HFFc6 (cell line): ENCODE data around the gene SLC6A20. TPM values are rescaled to one million over a fixed set of nuclear protein-coding genes. Genes with fewer than 3 reads are reported as not detected.

Experiments used
- DNase-seq: peaks from one replicate; pipeline ENCODE4 v3.0.0-alpha.2; 2018
- H3K27ac Mint-ChIP-seq: 2 replicates; pipeline ENCODE4 v1.8.0; 2020; ENCODE audit warnings: mild to moderate bottlenecking, mixed read lengths
- H3K27me3 Mint-ChIP-seq: 2 replicates; pipeline ENCODE4 v1.8.0; 2021; ENCODE audit warnings: mild to moderate bottlenecking, moderate library complexity, mixed read lengths; ENCODE audit not compliant: insufficient read depth
- H3K36me3 Mint-ChIP-seq: 2 replicates; pipeline ENCODE4 v1.8.0; 2021; ENCODE audit warnings: low read depth, mixed read lengths
- H3K4me1 Mint-ChIP-seq: 2 replicates; pipeline ENCODE4 v1.8.0; 2020; ENCODE audit warnings: low read depth, mixed read lengths
- H3K4me3 Mint-ChIP-seq: 2 replicates; pipeline ENCODE4 v1.8.0; 2020; ENCODE audit warnings: mild to moderate bottlenecking, moderate library complexity, mixed read lengths
- H3K9me3 Mint-ChIP-seq: 2 replicates; pipeline ENCODE4 v1.8.0; 2020; ENCODE audit warnings: mild to moderate bottlenecking, mixed read lengths
- CTCF ChIP-seq: fragments of 200-600 bp; sonication (generic); IDR thresholded peaks from 2 replicates; pipeline ENCODE4 v1.5.0; 2021; ENCODE audit warnings: antibody characterized with exemption, mild to moderate bottlenecking
- total RNA-seq, 6 experiments: library from RNA; stranded (reverse); fragmentation: NEBNext Ultra II Directional; extraction: Animal tissue kit (Norgen Biotek cat#: 25700); gene quantifications; 2 replicates in 1 of 6; 3 replicates in 5 of 6; pipeline ENCODE4 v1.2.3, GENCODE V29; 2021

Gene SLC6A20
- total RNA-seq, 6 experiments from 2014 or later: not detected

GRCh38 chr3:45782381-45782780 lies 14.0 kb downstream of the SLC6A20 start:
- Mint-ChIP-seq H3K27ac (no peak overlapping the region), H3K9me3 (no peaks in the 10 kb centered on the region)

GRCh38 chr3:45781841-45782240 lies 14.5 kb downstream of the SLC6A20 start:
- Mint-ChIP-seq H3K27me3 (peaks cover 49% of the 10 kb centered on the region), H3K4me1 (no peaks in the 10 kb centered on the region), H3K4me3 (no peak overlapping the region), H3K36me3 (no peaks in the 10 kb centered on the region), H3K9me3 (no peaks in the 10 kb centered on the region), H3K27ac (no peak overlapping the region)
- TF ChIP-seq CTCF: no peak
- DNase-seq: no peak

More at GRCh38 chr3:45782381-45782780, 14.0 kb downstream of the SLC6A20 start:
- Mint-ChIP-seq H3K4me3 (no peak overlapping the region), H3K27me3 (peaks cover 50% of the 10 kb centered on the region), H3K4me1 (no peaks in the 10 kb centered on the region), H3K36me3 (no peaks in the 10 kb centered on the region)
- no peak for TF ChIP-seq CTCF
- no peak for DNase-seq

GRCh38 chr3:45781271-45781670 lies 15.1 kb downstream of the SLC6A20 start:
- Mint-ChIP-seq H3K27ac (no peak overlapping the region), H3K27me3 (peaks cover 49% of the 10 kb centered on the region), H3K4me1 (no peaks in the 10 kb centered on the region), H3K9me3 (no peaks in the 10 kb centered on the region), H3K4me3 (no peak overlapping the region), H3K36me3 (no peaks in the 10 kb centered on the region)
- DNase-seq: no peak
- TF ChIP-seq CTCF: no peak

GRCh38 chr3:45779746-45780735 lies 16.3 kb downstream of the SLC6A20 start:
- Mint-ChIP-seq H3K4me1 (no peaks in the 10 kb centered on the region), H3K4me3 (no peak overlapping the region), H3K27me3 (peaks cover 46% of the 10 kb centered on the region), H3K27ac (no peak overlapping the region), H3K9me3 (no peaks in the 10 kb centered on the region), H3K36me3 (no peaks in the 10 kb centered on the region)
- DNase-seq: no peak
- no peak for TF ChIP-seq CTCF

DNA sequence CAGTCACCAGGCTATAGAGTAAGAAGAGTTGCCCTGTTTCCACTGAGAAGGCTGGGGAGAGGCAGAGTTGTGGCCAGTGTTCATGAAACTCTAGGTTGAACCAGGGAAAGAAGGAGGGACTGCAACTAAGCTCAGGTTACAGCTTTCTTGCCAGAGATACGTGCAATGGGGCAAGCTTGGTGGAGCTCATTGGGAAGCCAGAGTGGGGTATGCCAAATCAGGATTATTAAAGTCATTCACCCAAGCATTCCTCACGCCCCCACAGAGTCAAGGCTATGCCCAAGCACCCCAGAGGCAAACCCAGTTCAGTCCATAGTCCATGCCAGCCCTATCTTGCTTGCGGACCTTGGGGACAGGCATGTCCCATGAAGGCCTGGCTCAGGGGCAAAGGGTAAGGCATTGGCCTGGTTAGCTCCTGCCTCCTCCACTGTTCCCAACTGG lies 17.6 kb downstream of the SLC6A20 start:
- Mint-ChIP-seq H3K36me3 (no peaks in the 10 kb centered on the region), H3K27me3 (peaks cover 42% of the 10 kb centered on the region), H3K27ac (no peak overlapping the region), H3K4me1 (no peaks in the 10 kb centered on the region), H3K9me3 (no peaks in the 10 kb centered on the region), H3K4me3 (no peak overlapping the region)
- TF ChIP-seq CTCF: no peak
- DNase-seq: no peak
